ENCODE data around the gene VWA5B1.

VWA5B1 gene

DNA sequence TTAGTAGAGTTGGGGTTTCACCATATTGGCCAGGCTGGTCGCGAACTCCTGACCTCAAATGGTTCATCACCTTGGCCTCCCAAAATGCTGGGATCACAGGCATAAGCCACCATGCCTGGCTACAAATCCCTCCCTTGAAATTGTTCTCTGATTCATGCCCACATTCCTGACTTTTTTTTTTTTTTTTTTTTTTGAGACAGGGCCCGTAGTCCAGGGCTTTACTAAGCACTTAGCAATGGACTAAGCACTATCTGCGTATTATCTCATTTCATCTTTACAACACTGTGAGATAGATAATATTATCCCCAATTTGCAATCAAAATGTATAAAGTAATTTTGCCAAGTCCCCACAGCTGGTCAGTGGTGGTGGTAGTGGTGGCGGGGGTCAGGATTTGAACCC, 58.9 kb downstream of the VWA5B1 start:
- Histone ChIP-seq H3K27ac (replicated peaks) (no peak overlapping the region), H3K4me3 (replicated peaks; ENCODE audit: insufficient read depth, low read length) (no peak overlapping the region), H3K27me3 (ENCODE audit: insufficient read depth, poor library complexity, severe bottlenecking) (no peaks in the 10 kb centered on the region)
- TF ChIP-seq GABPA (IDR thresholded peaks at IDR 0.05; ENCODE audit: low read depth) (no peak), SPI1 (IDR thresholded peaks at IDR 0.05; ENCODE audit: borderline replicate concordance, low read depth) (no peak), POLR2AphosphoS5 (IDR thresholded peaks at IDR 0.05; ENCODE audit: low read depth) (no peak)
- TF ChIP-seq, protein P1, sequence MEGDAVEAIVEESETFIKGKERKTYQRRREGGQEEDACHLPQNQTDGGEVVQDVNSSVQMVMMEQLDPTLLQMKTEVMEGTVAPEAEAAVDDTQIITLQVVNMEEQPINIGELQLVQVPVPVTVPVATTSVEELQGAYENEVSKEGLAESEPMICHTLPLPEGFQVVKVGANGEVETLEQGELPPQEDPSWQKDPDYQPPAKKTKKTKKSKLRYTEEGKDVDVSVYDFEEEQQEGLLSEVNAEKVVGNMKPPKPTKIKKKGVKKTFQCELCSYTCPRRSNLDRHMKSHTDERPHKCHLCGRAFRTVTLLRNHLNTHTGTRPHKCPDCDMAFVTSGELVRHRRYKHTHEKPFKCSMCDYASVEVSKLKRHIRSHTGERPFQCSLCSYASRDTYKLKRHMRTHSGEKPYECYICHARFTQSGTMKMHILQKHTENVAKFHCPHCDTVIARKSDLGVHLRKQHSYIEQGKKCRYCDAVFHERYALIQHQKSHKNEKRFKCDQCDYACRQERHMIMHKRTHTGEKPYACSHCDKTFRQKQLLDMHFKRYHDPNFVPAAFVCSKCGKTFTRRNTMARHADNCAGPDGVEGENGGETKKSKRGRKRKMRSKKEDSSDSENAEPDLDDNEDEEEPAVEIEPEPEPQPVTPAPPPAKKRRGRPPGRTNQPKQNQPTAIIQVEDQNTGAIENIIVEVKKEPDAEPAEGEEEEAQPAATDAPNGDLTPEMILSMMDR (IDR thresholded peaks at IDR 0.05; ENCODE audit: insufficient read depth, low read length): no peak
- TF ChIP-seq, protein P2, sequence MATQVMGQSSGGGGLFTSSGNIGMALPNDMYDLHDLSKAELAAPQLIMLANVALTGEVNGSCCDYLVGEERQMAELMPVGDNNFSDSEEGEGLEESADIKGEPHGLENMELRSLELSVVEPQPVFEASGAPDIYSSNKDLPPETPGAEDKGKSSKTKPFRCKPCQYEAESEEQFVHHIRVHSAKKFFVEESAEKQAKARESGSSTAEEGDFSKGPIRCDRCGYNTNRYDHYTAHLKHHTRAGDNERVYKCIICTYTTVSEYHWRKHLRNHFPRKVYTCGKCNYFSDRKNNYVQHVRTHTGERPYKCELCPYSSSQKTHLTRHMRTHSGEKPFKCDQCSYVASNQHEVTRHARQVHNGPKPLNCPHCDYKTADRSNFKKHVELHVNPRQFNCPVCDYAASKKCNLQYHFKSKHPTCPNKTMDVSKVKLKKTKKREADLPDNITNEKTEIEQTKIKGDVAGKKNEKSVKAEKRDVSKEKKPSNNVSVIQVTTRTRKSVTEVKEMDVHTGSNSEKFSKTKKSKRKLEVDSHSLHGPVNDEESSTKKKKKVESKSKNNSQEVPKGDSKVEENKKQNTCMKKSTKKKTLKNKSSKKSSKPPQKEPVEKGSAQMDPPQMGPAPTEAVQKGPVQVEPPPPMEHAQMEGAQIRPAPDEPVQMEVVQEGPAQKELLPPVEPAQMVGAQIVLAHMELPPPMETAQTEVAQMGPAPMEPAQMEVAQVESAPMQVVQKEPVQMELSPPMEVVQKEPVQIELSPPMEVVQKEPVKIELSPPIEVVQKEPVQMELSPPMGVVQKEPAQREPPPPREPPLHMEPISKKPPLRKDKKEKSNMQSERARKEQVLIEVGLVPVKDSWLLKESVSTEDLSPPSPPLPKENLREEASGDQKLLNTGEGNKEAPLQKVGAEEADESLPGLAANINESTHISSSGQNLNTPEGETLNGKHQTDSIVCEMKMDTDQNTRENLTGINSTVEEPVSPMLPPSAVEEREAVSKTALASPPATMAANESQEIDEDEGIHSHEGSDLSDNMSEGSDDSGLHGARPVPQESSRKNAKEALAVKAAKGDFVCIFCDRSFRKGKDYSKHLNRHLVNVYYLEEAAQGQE (IDR thresholded peaks at IDR 0.05; ENCODE audit: insufficient replicate concordance, low read depth): no peak
- no peak for DNase-seq (ENCODE audit: low read depth in 1 of 2, low spot score in 1 of 2)

DNA sequence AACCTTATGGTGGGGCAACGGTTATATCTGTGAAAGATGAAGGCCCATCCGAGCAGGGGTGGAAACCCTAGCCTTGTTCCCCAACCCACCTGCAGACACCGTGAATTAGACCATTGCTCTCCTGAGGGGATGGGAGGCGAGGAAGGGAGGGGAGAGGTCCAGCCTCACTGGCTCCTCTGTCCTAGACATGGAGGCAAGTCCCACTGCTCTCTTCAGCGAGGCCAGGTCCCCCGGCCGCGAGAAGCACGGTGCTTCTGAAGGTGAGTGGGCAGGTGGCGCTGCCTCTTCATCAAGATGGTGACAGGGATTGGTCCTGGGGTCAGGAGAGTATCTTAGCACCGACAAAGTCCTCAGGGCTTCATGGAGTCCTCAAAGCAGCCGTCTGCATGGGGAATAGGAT, 59.3 kb downstream of the VWA5B1 start:
- Histone ChIP-seq H3K27ac (replicated peaks) (no peak overlapping the region), H3K4me3 (replicated peaks; ENCODE audit: insufficient read depth, low read length) (no peak overlapping the region), H3K27me3 (ENCODE audit: insufficient read depth, poor library complexity, severe bottlenecking) (no peaks in the 10 kb centered on the region)
- no peak for TF ChIP-seq SPI1 (IDR thresholded peaks at IDR 0.05; ENCODE audit: borderline replicate concordance, low read depth)
- TF ChIP-seq GABPA (IDR thresholded peaks at IDR 0.05; ENCODE audit: low read depth): no peak
- no peak for TF ChIP-seq POLR2AphosphoS5 (IDR thresholded peaks at IDR 0.05; ENCODE audit: low read depth)
- TF ChIP-seq, protein P1 (IDR thresholded peaks at IDR 0.05; ENCODE audit: insufficient read depth, low read length): no peak
- TF ChIP-seq, protein P2 (IDR thresholded peaks at IDR 0.05; ENCODE audit: insufficient replicate concordance, low read depth): no peak
- no peak for DNase-seq (ENCODE audit: low read depth in 1 of 2, low spot score in 1 of 2)

DNA sequence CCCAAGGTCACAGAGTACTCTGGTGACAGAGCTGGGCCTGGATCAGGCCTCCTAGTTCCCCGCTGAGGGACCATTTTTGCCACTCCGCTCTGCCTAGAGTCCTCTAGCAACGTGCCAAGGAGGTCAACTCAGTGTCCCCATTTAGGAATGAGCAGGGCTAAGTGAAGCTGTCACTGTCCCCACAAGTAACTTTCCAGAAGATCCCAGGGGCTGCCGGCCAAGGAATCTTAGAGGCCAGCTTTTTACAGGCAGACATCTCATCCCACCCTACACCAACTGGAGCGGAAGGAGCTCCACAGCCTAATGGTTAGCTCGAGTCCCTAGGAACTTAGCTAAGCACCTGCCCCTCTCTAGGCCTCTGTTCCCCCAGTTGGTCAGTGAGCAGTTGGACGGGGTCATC, 59.7 kb downstream of the VWA5B1 start:
- no peak for DNase-seq (ENCODE audit: low read depth in 1 of 2, low spot score in 1 of 2)
- H3K4me3 ChIP-seq (replicated peaks; ENCODE audit: insufficient read depth, low read length): no peak overlapping the region
- H3K27me3 ChIP-seq (ENCODE audit: insufficient read depth, poor library complexity, severe bottlenecking): no peaks in the 10 kb centered on the region
- H3K27ac ChIP-seq (replicated peaks): no peak overlapping the region
- TF ChIP-seq POLR2AphosphoS5 (IDR thresholded peaks at IDR 0.05; ENCODE audit: low read depth) (no peak), GABPA (IDR thresholded peaks at IDR 0.05; ENCODE audit: low read depth) (no peak), SPI1 (IDR thresholded peaks at IDR 0.05; ENCODE audit: borderline replicate concordance, low read depth) (no peak)
- TF ChIP-seq, protein P2 (IDR thresholded peaks at IDR 0.05; ENCODE audit: insufficient replicate concordance, low read depth): no peak
- TF ChIP-seq, protein P1 (IDR thresholded peaks at IDR 0.05; ENCODE audit: insufficient read depth, low read length): no peak

Data from HL-60 (cell line).